Neuron (in vitro differentiated cells): ENCODE measurements around the gene ACTN4.
"Not testable (repeated sequence)": the region's sequence is repeated elsewhere in the genome, so short reads cannot be mapped to it uniquely, and the experiment has no call there.

Experiments
- H2AFZ ChIP-seq: one replicate; pipeline ENCODE4 v1.6.1; 2013; ENCODE audit warnings: low read depth, mild to moderate bottlenecking, inconsistent platforms, low read length, moderate library complexity
- H3K27me3 ChIP-seq: one replicate; pipeline ENCODE4 v1.6.1; 2013; ENCODE audit warnings: low read length; ENCODE audit not compliant: insufficient read depth
- H3K36me3 ChIP-seq: one replicate; pipeline ENCODE4 v1.6.1; 2013; ENCODE audit warnings: low read length; ENCODE audit not compliant: insufficient read depth
- H3K4me1 ChIP-seq: one replicate; pipeline ENCODE4 v1.6.1; 2013; ENCODE audit warnings: low read length; ENCODE audit not compliant: insufficient read depth
- H3K4me3 ChIP-seq: 2 replicates; pipeline ENCODE4 v1.5.1; 2013; ENCODE audit warnings: mild to moderate bottlenecking, low read length, moderate library complexity
- H3K9me3 ChIP-seq: one replicate; pipeline ENCODE4 v1.6.1; 2013; ENCODE audit warnings: low read length

The ACTN4 gene

DNA sequence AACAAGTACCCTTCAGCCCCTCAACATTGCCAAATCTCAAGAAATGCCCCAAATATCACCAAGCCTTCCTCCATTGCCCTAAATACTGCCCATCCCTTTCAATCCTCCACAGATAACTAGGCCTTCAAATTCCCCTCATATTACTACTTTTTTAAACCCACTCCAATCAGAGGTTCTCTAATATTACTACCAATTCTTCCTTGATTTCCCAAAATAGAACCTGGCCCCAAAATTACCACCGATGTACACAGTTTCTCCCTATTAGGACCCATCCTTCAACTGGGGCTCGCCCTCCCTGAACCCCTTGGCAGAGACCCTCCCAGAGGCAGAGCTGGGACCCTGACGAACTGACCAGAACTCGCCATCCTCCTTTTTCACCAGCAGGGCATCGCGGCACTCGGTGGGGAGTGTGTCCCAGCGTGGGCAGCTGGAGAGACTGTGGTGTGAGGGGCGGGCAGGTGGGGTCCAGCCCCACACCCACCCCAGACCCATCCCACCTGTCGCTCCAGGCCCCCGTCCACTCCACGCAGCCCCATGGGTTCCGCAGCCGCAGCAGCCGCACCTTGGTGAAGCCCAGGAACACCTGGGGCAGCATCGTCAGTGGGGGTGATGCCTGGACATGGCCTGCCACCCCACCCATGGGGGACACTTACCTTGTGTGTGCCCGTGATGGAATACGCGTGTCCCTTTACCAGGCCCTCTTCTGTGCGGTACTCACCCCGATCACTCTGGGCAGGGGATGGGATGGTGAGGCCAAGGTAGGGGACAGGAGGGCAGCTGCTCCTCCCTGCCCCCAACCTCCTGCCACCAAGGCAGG is 90.7 kb downstream of the ACTN4 start:
- H2AFZ ChIP-seq = no peak overlapping the region
- no peaks in the 10 kb centered on the region for H3K9me3 ChIP-seq
- peaks cover 32% of the 10 kb centered on the region for H3K27me3 ChIP-seq
- no peak overlapping the region for H3K4me3 ChIP-seq
- H3K4me1 ChIP-seq = no peaks in the 10 kb centered on the region
- H3K36me3 ChIP-seq = no peaks in the 10 kb centered on the region

DNA sequence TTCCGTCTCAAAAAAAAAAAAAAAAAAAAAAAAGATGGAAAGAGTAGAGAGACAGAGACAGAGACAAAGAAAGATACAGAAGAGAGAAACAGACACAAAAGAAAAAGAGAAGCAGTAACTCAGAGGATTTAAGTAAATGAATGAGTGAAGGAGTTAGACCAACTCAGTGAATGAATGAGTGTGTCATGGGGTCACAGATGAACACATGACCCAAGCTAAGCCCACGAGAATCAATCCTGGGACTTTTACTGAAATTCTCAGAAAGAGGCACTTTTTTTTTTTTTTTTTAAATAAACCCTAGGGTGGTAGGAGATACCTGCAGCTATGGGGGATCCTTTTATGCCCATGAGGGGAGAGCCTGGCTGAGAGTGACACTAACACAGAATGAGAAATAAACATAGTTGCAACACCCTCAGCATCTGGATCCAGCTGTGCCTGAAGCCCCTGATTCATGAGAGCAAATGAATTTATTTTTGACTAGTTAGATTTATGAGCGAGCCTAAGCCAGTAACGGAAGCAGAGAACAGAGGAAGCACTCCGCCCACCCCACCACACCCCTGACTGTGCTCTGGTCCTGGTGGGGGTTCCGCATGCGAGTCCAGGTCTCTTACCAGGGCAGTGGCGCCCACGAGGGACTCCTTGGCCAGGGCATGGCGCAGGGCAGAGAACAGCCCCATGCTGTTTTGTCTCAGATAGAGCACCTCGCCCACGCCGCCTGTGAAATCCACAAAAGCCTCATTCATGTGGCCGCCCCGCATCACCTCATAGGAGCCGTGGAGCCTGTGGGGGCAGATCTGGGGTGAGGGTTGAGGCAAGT is 92.2 kb downstream of the ACTN4 start:
- no peaks in the 10 kb centered on the region for H3K36me3 ChIP-seq
- no peaks in the 10 kb centered on the region for H3K9me3 ChIP-seq
- peaks cover 32% of the 10 kb centered on the region for H3K27me3 ChIP-seq
- H3K4me1 ChIP-seq = no peaks in the 10 kb centered on the region
- no peak overlapping the region for H3K4me3 ChIP-seq
- no peak overlapping the region for H2AFZ ChIP-seq

DNA sequence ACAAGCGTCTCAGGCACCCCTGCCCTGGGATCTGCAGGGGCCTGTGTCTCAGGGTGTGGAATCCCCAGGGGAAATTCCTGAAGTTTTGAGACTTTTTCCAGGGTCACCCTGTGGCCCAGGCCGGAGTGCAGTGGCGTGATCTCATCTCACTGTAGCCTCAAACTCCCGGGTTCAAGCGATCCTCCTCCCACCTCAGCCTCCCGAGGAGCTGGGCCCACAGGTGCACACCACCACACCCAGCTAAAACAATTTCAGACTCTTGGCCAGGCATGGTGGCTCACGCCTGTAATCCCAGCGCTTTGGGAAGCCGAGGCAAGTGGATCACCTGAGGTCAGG is 92.8 kb downstream of the ACTN4 start:
- H3K36me3 ChIP-seq = no peaks in the 10 kb centered on the region
- H3K4me3 ChIP-seq = no peak overlapping the region
- H3K4me1 ChIP-seq = no peaks in the 10 kb centered on the region
- peaks cover 27% of the 10 kb centered on the region for H3K27me3 ChIP-seq
- no peak overlapping the region for H2AFZ ChIP-seq
- no peaks in the 10 kb centered on the region for H3K9me3 ChIP-seq

DNA sequence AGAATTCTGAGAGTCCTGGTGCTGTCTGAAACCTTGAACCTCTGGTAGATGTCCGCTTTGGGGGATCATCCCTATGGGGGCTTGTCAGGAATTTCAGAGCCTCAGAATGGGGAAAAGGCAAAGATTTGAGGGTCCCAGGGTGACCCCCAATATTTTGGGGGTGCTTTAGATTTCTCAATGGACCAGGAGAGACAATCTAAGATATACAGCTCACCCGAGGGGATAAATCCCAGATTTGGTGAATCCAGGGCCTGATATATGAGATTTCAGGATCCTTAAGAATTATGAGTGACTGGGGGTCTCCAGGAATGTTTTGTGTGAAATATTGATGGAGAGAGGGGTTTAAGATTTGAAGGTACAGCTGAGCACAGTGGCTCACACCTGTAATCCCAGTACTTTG is 93.5 kb downstream of the ACTN4 start:
- H3K9me3 ChIP-seq = no peaks in the 10 kb centered on the region
- no peak overlapping the region for H3K4me3 ChIP-seq
- no peaks in the 10 kb centered on the region for H3K4me1 ChIP-seq
- no peak overlapping the region for H2AFZ ChIP-seq
- no peaks in the 10 kb centered on the region for H3K36me3 ChIP-seq
- H3K27me3 ChIP-seq = peaks cover 25% of the 10 kb centered on the region

DNA sequence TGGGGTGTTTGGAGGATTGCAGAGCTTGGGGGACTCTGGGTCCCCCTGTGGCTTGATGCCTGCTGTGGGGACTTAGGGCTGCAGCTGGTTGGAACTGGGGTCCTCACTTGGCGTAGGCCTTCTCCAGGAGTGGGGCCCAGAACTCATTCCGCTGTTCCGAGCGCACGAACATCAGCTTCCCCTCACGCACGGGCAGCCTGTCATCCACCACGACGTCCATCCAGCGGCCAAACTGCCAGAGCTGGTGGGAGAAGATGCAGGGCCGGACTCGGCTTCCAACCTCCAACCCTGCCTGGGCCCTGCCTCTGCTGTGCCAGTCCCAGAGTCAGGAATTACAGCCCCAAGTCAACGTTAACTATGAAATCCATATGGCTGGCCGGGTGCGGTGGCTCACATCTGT is 94.2 kb downstream of the ACTN4 start:
- no peaks in the 10 kb centered on the region for H3K36me3 ChIP-seq
- H3K4me1 ChIP-seq = no peaks in the 10 kb centered on the region

GRCh38 chr19:38742296-38742695 is 94.8 kb downstream of the ACTN4 start:
- Histone ChIP-seq H3K9me3 (no peaks in the 10 kb centered on the region), H2AFZ (no peak overlapping the region)

More for the DNA sequence above, 94.2 kb downstream of the ACTN4 start:
- H3K27me3 ChIP-seq = peaks cover 18% of the 10 kb centered on the region
- H3K4me3 ChIP-seq = no peak overlapping the region
- H2AFZ ChIP-seq = no peak overlapping the region
- H3K9me3 ChIP-seq = no peaks in the 10 kb centered on the region

GRCh38 chr19:38742906-38743305 is 95.5 kb downstream of the ACTN4 start:
- no peaks in the 10 kb centered on the region for H3K4me1 ChIP-seq

More at GRCh38 chr19:38742296-38742695, 94.8 kb downstream of the ACTN4 start:
- Histone ChIP-seq H3K27me3 (peaks cover 14% of the 10 kb centered on the region), H3K4me1 (no peaks in the 10 kb centered on the region), H3K4me3 (no peak overlapping the region), H3K36me3 (no peaks in the 10 kb centered on the region)

DNA sequence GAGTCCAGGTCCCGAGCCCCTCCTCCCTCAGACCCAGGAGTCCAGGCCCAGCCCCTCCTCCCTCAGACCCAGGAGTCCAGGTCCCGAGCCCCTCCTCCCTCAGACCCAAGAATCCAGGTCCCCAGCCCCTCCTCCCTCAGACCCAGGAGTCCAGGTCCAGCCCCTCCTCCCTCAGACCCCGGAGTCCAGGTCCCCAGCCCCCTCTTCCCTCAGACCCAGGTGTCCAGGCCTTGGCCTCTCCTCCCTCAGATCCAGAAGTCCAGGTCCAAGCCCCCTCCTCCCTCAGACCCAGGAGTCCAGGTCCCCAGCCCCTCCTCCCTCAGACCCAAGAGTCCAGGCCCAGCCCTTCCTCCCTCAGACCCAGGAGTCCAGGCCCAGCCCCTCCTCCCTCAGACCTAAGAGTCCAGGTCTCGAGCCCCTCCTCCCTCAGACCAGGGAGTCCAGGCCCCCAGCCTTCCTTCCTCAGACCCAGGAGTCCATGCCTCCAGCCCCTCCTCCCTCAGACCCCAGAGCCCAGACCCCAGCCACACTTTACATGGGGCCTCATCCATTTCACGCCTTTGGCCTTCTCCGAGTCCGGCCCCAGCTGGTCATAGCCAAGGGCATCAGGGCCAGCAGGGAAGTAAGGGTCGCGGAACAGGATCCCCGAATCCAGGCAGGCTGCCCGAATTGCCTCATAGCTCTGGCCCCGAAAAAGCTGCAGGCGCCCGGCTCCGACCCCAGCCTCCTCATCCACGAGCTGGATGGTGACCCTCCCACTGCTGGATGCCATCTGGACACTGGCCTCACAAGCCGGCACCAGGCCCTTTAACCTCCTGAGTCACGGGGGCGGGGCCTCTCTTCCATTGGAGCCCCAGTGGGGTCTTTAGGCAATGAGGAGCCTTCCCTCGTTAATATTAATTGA is 96.2 kb downstream of the ACTN4 start:
- Histone ChIP-seq H3K4me1 (no peaks in the 10 kb centered on the region), H3K27me3 (peaks cover 2% of the 10 kb centered on the region), H3K36me3 (no peaks in the 10 kb centered on the region), H3K9me3 (no peaks in the 10 kb centered on the region), H3K4me3 (no peak overlapping the region), H2AFZ (no peak overlapping the region)

More at GRCh38 chr19:38742906-38743305, 95.5 kb downstream of the ACTN4 start:
- Histone ChIP-seq H3K9me3 (no peaks in the 10 kb centered on the region), H3K36me3 (no peaks in the 10 kb centered on the region), H2AFZ (no peak overlapping the region), H3K27me3 (peaks cover 8% of the 10 kb centered on the region), H3K4me3 (no peak overlapping the region)

DNA sequence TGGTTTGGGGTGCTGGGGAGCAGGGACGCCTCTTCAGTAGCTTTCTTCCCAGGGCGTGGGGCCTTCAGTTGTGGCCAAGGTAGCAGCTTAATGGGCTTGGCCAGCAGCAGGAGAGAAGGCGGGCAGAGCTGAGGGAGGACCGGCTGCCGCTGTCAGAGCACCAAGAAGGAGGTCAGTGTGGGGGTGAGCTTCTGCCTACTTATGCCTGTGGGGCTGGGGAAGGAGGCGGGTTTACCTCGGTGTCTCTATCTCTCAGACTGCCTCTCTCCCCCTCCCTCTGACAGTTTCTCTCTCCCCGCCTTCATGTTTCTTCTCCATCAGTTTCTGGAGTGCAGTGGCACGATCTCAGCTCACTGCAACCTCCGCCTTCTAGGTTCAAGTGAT is 96.8 kb downstream of the ACTN4 start, which contains the start of gene CAPN12:
CAPN12 (minus strand) TSS at position 177 of the 384 bp plus-strand sequence. CDS start 309 bp downstream, outside the sequence.
- H2AFZ ChIP-seq = no peak within 1 kb of the TSS

GRCh38 chr19:38744874-38745273 is 97.4 kb downstream of the ACTN4 start:
- Histone ChIP-seq H3K27me3 (no peaks in the 10 kb centered on the region), H2AFZ (no peak overlapping the region), H3K4me1 (no peaks in the 10 kb centered on the region), H3K36me3 (no peaks in the 10 kb centered on the region), H3K4me3 (no peak overlapping the region), H3K9me3 (no peaks in the 10 kb centered on the region)

More for the DNA sequence above, 96.8 kb downstream of the ACTN4 start, which contains the start of gene CAPN12:
- H3K9me3 ChIP-seq = no peaks in the 10 kb centered on the region
- no peaks in the 10 kb centered on the region for H3K27me3 ChIP-seq
- H3K4me1 ChIP-seq = no peaks in the 10 kb centered on the region
- H3K4me3 ChIP-seq = no peak within 1 kb of the TSS
- H3K36me3 ChIP-seq = no peaks in the 10 kb centered on the region

DNA sequence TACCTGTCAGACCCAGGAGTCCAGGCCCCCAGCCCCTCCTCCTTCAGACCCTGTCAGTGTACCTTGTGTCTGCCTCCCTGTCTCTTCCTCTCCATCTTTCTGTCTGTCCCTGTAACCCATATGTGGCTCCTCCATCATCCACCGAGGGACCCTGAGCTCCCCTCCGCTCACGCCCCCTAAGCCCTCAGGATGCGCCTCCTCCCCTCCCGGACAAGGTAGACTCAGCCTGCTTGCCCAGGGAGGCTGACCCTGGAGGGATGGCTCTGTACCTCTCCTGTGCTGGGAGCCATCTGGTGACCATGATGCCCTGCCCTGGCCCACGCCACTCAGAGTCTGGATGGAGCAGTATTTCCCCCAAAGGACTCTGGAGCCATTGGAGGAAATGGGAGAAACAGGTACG is 97.9 kb downstream of the ACTN4 start:
- no peak overlapping the region for H2AFZ ChIP-seq

DNA sequence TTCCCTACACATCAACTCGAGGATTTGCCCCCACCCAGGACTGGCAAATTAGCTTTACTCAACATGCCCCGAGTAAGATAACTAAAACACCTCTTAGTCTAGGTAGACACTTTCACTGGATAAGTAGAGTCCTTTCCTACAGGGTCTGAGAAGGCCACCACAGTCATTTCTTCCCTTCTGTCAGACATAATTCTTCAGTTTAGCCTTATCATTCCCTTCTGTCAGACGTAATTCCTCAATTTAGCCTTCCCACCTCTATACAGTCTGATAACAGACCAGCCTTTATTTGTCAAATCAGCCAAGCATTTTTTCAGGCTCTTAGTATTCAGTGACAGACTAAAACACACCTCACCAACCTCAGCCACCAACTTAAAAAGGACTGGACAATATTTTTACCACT is 106.3 kb downstream of the ACTN4 start:
- H3K27me3 ChIP-seq, H3K9me3 ChIP-seq, H2AFZ ChIP-seq, H3K4me1 ChIP-seq, H3K4me3 ChIP-seq, H3K36me3 ChIP-seq: not testable (repeated sequence)

More for the DNA sequence above, 97.9 kb downstream of the ACTN4 start:
- no peak overlapping the region for H3K4me3 ChIP-seq
- H3K36me3 ChIP-seq = no peaks in the 10 kb centered on the region
- H3K27me3 ChIP-seq = no peaks in the 10 kb centered on the region
- no peaks in the 10 kb centered on the region for H3K4me1 ChIP-seq
- H3K9me3 ChIP-seq = no peaks in the 10 kb centered on the region
